GM04504 (cell line): Measurements from ENCODE around the gene RIMBP2.

Experiments used
- DNase-seq: peaks from one replicate; pipeline ENCODE4 v3.0.0-alpha.2; 2012; ENCODE audit warnings: low read depth

Gene RIMBP2

GRCh38 chr12:130440411-130441080 lies 275.6 kb downstream of the RIMBP2 start:
- DNase-seq: no peak

GRCh38 chr12:130439250-130439649 lies 276.8 kb downstream of the RIMBP2 start:
- no peak for DNase-seq

GRCh38 chr12:130438711-130439110 lies 277.4 kb downstream of the RIMBP2 start:
- DNase-seq: no peak

GRCh38 chr12:130438243-130438620 lies 277.9 kb downstream of the RIMBP2 start:
- no peak for DNase-seq

GRCh38 chr12:130437555-130438242 lies 278.4 kb downstream of the RIMBP2 start:
- no peak for DNase-seq

- no peak for DNase-seq
Observed at GRCh38 chr12:130436741-130437501, 279.2 kb downstream of the RIMBP2 start.

- DNase-seq: no peak
Observed at GRCh38 chr12:130435826-130436225, 280.3 kb downstream of the RIMBP2 start.

GRCh38 chr12:130435331-130435730 lies 280.8 kb downstream of the RIMBP2 start:
- no peak for DNase-seq

- DNase-seq: no peak
Observed at GRCh38 chr12:130434560-130434959, 281.5 kb downstream of the RIMBP2 start.

- no peak for DNase-seq
Observed at GRCh38 chr12:130433834-130434233, 282.3 kb downstream of the RIMBP2 start.

- no peak for DNase-seq
Observed at GRCh38 chr12:130433411-130433810, 282.7 kb downstream of the RIMBP2 start.

GRCh38 chr12:130431176-130431575 lies 284.9 kb downstream of the RIMBP2 start:
- DNase-seq: no peak

- DNase-seq: no peak
Observed at GRCh38 chr12:130429656-130430505, 286.2 kb downstream of the RIMBP2 start.

- DNase-seq: no peak
Observed at GRCh38 chr12:130428116-130428515, 288.0 kb downstream of the RIMBP2 start.

- no peak for DNase-seq
Observed at GRCh38 chr12:130427381-130427887, 288.7 kb downstream of the RIMBP2 start.

GRCh38 chr12:130425698-130426245 lies 290.3 kb downstream of the RIMBP2 start:
- DNase-seq: no peak

GRCh38 chr12:130424858-130425697 lies 291.0 kb downstream of the RIMBP2 start:
- no peak for DNase-seq

- DNase-seq: no peak
Observed at GRCh38 chr12:130423991-130424857, 291.9 kb downstream of the RIMBP2 start.

- no peak for DNase-seq
Observed at GRCh38 chr12:130423136-130423535, 293.0 kb downstream of the RIMBP2 start.

- no peak for DNase-seq
Observed at GRCh38 chr12:130422676-130423075, 293.4 kb downstream of the RIMBP2 start.
